Activated T-cell treated with anti-CD3 and anti-CD28 coated beads, Interleukin-2, amount 50 U/mL, for 4 hours (primary cell): ENCODE data around the gene GUCA2B. TPM values are rescaled to one million over a fixed set of nuclear protein-coding genes. Genes with fewer than 3 reads are reported as not detected.

Source experiments
- ATAC-seq, 2 donors: fragments of 200-7000 bp; cut with Tn5 transposase; one replicate each; pipeline ENCODE4 v1.10.0; 2021
- DNase-seq: peaks from one replicate; pipeline ENCODE4 v3.0.0-alpha.2; 2020
- H3K27me3 Mint-ChIP-seq: one replicate; pipeline ENCODE4 v1.8.0; 2021; ENCODE audit warnings: low read depth, mixed read lengths
- H3K36me3 Mint-ChIP-seq: one replicate; pipeline ENCODE4 v1.8.0; 2022; ENCODE audit warnings: mixed read lengths; ENCODE audit not compliant: insufficient read depth
- H3K4me1 Mint-ChIP-seq: one replicate; pipeline ENCODE4 v1.8.0; 2021; ENCODE audit warnings: low read depth, mixed read lengths
- H3K4me3 Mint-ChIP-seq: one replicate; pipeline ENCODE4 v1.8.0; 2021; ENCODE audit warnings: mild to moderate bottlenecking, moderate library complexity, mixed read lengths
- H3K9me3 Mint-ChIP-seq: one replicate; pipeline ENCODE4 v1.8.0; 2021; ENCODE audit warnings: mixed read lengths
- total RNA-seq, 3 donors: library from RNA; stranded (reverse); gene quantifications; one replicate each; pipeline ENCODE4 v1.2.1, GENCODE V29; 2021

The GUCA2B gene
- total RNA-seq, 3 donors from 2014 or later = not detected

GRCh38 chr1:42148166-42148565 lies 5.0 kb upstream of the GUCA2B start:
- no peak for ATAC-seq
- Mint-ChIP-seq H3K4me3 (no peak overlapping the region), H3K9me3 (no peaks in the 10 kb centered on the region), H3K4me1 (peaks cover 3% of the 10 kb centered on the region), H3K27me3 (peaks cover 11% of the 10 kb centered on the region), H3K36me3 (no peaks in the 10 kb centered on the region)
- no peak for DNase-seq

GRCh38 chr1:42150651-42151050 lies 2.6 kb upstream of the GUCA2B start:
- Mint-ChIP-seq H3K4me1 (no peaks in the 10 kb centered on the region), H3K36me3 (no peaks in the 10 kb centered on the region)
- no peak for ATAC-seq

GRCh38 chr1:42152119-42152518 lies 1.1 kb upstream of the GUCA2B start:
- DNase-seq (no peak), ATAC-seq (no peak)
- Mint-ChIP-seq H3K9me3 (no peaks in the 10 kb centered on the region), H3K27me3 (peaks cover 2% of the 10 kb centered on the region), H3K36me3 (no peaks in the 10 kb centered on the region), H3K4me3 (no peak overlapping the region), H3K4me1 (no peaks in the 10 kb centered on the region)

More at GRCh38 chr1:42150651-42151050, 2.6 kb upstream of the GUCA2B start:
- DNase-seq = no peak
- H3K4me3 Mint-ChIP-seq = no peak overlapping the region
- peaks cover 2% of the 10 kb centered on the region for H3K27me3 Mint-ChIP-seq
- H3K9me3 Mint-ChIP-seq = no peaks in the 10 kb centered on the region

GRCh38 chr1:42153624-42154023 lies 414 bp downstream of the GUCA2B start:
- Mint-ChIP-seq H3K36me3 (no peaks in the 10 kb centered on the region), H3K9me3 (no peaks in the 10 kb centered on the region)

GRCh38 chr1:42154685-42155084 lies 1.5 kb downstream of the GUCA2B start:
- H3K27me3 Mint-ChIP-seq = peaks cover 2% of the 10 kb centered on the region
- no peaks in the 10 kb centered on the region for H3K36me3 Mint-ChIP-seq
- no peaks in the 10 kb centered on the region for H3K9me3 Mint-ChIP-seq
- no peak for ATAC-seq
- no peak for DNase-seq
- H3K4me1 Mint-ChIP-seq = peaks cover 6% of the 10 kb centered on the region
- no peak overlapping the region for H3K4me3 Mint-ChIP-seq

More at GRCh38 chr1:42153624-42154023, 414 bp downstream of the GUCA2B start:
- ATAC-seq = no peak
- H3K27me3 Mint-ChIP-seq = peaks cover 2% of the 10 kb centered on the region
- DNase-seq = no peak
- H3K4me3 Mint-ChIP-seq = no peak overlapping the region
- H3K4me1 Mint-ChIP-seq = peaks cover 6% of the 10 kb centered on the region

GRCh38 chr1:42155362-42155761 lies 2.2 kb downstream of the GUCA2B start:
- H3K9me3 Mint-ChIP-seq = peaks cover under 1% of the 10 kb centered on the region
- peaks cover 6% of the 10 kb centered on the region for H3K4me1 Mint-ChIP-seq
- no peaks in the 10 kb centered on the region for H3K36me3 Mint-ChIP-seq
- ATAC-seq (no peak), DNase-seq (no peak)
- H3K27me3 Mint-ChIP-seq = peaks cover under 1% of the 10 kb centered on the region
- no peak overlapping the region for H3K4me3 Mint-ChIP-seq

GRCh38 chr1:42157667-42158066 lies 4.5 kb downstream of the GUCA2B start:
- ATAC-seq (peak; percentile 32 to 40), DNase-seq (no peak)
- Mint-ChIP-seq H3K4me3 (no peak overlapping the region), H3K4me1 (peaks cover 6% of the 10 kb centered on the region), H3K36me3 (no peaks in the 10 kb centered on the region), H3K27me3 (peaks cover 2% of the 10 kb centered on the region), H3K9me3 (peaks cover 11% of the 10 kb centered on the region)

GRCh38 chr1:42158189-42158588 lies 5.0 kb downstream of the GUCA2B start:
- no peaks in the 10 kb centered on the region for H3K36me3 Mint-ChIP-seq
- no peak overlapping the region for H3K4me3 Mint-ChIP-seq
- H3K9me3 Mint-ChIP-seq = peaks cover 11% of the 10 kb centered on the region
- H3K27me3 Mint-ChIP-seq = peaks cover 6% of the 10 kb centered on the region
- no peak for ATAC-seq
- no peak for DNase-seq
- H3K4me1 Mint-ChIP-seq = peaks cover 6% of the 10 kb centered on the region

- peaks cover 11% of the 10 kb centered on the region for H3K9me3 Mint-ChIP-seq
- H3K36me3 Mint-ChIP-seq = no peaks in the 10 kb centered on the region
- peaks cover 9% of the 10 kb centered on the region for H3K27me3 Mint-ChIP-seq
- DNase-seq (no peak), ATAC-seq (no peak)
- no peak overlapping the region for H3K4me3 Mint-ChIP-seq
- H3K4me1 Mint-ChIP-seq = peaks cover 6% of the 10 kb centered on the region
Measured at GRCh38 chr1:42162181-42162580, 9.0 kb downstream of the GUCA2B start.

GRCh38 chr1:42163114-42163513 lies 9.9 kb downstream of the GUCA2B start:
- ATAC-seq = no peak
- H3K36me3 Mint-ChIP-seq = no peaks in the 10 kb centered on the region
- peaks cover 9% of the 10 kb centered on the region for H3K27me3 Mint-ChIP-seq
- no peak for DNase-seq
- no peaks in the 10 kb centered on the region for H3K4me1 Mint-ChIP-seq
- no peak overlapping the region for H3K4me3 Mint-ChIP-seq
- H3K9me3 Mint-ChIP-seq = peaks cover 11% of the 10 kb centered on the region

- Mint-ChIP-seq H3K4me1 (no peaks in the 10 kb centered on the region), H3K4me3 (no peak overlapping the region), H3K27me3 (peaks cover 9% of the 10 kb centered on the region), H3K36me3 (no peaks in the 10 kb centered on the region), H3K9me3 (peaks cover 11% of the 10 kb centered on the region)
- ATAC-seq (no peak), DNase-seq (no peak)
Measured at GRCh38 chr1:42163536-42164503, 10.6 kb downstream of the GUCA2B start.

GRCh38 chr1:42164551-42165420 lies 11.6 kb downstream of the GUCA2B start, which contains the start of gene GUCA2A:
Gene GUCA2A, minus strand, starts transcription at chr1:42164745. Its CDS starts 33 bp downstream, at chr1:42164712.
- peaks cover 11% of the 10 kb centered on the region for H3K9me3 Mint-ChIP-seq
- H3K4me1 Mint-ChIP-seq = no peaks in the 10 kb centered on the region
- no peak within 1 kb of the TSS for H3K4me3 Mint-ChIP-seq

GRCh38 chr1:42165511-42166210 lies 12.5 kb downstream of the GUCA2B start:
- Mint-ChIP-seq H3K4me3 (no peak overlapping the region), H3K36me3 (no peaks in the 10 kb centered on the region), H3K9me3 (peaks cover 8% of the 10 kb centered on the region), H3K4me1 (no peaks in the 10 kb centered on the region), H3K27me3 (peaks cover 9% of the 10 kb centered on the region)
- ATAC-seq (no peak), DNase-seq (no peak)

More at GRCh38 chr1:42164551-42165420, 11.6 kb downstream of the GUCA2B start, which contains the start of gene GUCA2A:
- Mint-ChIP-seq H3K27me3 (peaks cover 9% of the 10 kb centered on the region), H3K36me3 (no peaks in the 10 kb centered on the region)
- no peak for DNase-seq
- no peak for ATAC-seq
